OCI-LY1 (cell line): Measurements from ENCODE around the gene SGCD.

ENCODE experiments used
- EZH2 ChIP-seq: fragments of 200-600 bp; sonication (generic), shearing (Covaris generic); IDR thresholded peaks from 2 replicates; pipeline ENCODE4 v1.8.0; 2017; ENCODE audit warnings: borderline replicate concordance, mixed run types, mild to moderate bottlenecking, antibody characterized with exemption, low read length, moderate library complexity, mixed read lengths
- TF ChIP-seq, protein P1 (sequence below): fragments of 200-600 bp; sonication (generic), shearing (Covaris generic); IDR thresholded peaks from 2 replicates; pipeline ENCODE4 v1.5.1; 2017; ENCODE audit warnings: mild to moderate bottlenecking, antibody characterized with exemption, low read length, moderate library complexity, mixed read lengths

- TF ChIP-seq, protein P1, sequence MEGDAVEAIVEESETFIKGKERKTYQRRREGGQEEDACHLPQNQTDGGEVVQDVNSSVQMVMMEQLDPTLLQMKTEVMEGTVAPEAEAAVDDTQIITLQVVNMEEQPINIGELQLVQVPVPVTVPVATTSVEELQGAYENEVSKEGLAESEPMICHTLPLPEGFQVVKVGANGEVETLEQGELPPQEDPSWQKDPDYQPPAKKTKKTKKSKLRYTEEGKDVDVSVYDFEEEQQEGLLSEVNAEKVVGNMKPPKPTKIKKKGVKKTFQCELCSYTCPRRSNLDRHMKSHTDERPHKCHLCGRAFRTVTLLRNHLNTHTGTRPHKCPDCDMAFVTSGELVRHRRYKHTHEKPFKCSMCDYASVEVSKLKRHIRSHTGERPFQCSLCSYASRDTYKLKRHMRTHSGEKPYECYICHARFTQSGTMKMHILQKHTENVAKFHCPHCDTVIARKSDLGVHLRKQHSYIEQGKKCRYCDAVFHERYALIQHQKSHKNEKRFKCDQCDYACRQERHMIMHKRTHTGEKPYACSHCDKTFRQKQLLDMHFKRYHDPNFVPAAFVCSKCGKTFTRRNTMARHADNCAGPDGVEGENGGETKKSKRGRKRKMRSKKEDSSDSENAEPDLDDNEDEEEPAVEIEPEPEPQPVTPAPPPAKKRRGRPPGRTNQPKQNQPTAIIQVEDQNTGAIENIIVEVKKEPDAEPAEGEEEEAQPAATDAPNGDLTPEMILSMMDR: no peak
- no peak for TF ChIP-seq EZH2
Measured at GRCh38 chr5:156783092-156783491, 456.1 kb downstream of the SGCD start.
